Stimulated activated CD4-positive, alpha-beta T cell treated with anti-CD3 and anti-CD28 coated beads, TNF-alpha, amount 100 ng/mL, for 48 hours (primary cell): ENCODE data around the gene RPL36A.

Experiments
- DNase-seq, 3 donors: peaks; one replicate each; pipeline ENCODE4 v3.0.0-alpha.2; 2020; ENCODE audit warnings: low read depth in 3 of 3

RPL36A gene

GRCh38 chrX:101393530-101394305 lies 2.9 kb downstream of the RPL36A start:
- DNase-seq = no peak

DNA sequence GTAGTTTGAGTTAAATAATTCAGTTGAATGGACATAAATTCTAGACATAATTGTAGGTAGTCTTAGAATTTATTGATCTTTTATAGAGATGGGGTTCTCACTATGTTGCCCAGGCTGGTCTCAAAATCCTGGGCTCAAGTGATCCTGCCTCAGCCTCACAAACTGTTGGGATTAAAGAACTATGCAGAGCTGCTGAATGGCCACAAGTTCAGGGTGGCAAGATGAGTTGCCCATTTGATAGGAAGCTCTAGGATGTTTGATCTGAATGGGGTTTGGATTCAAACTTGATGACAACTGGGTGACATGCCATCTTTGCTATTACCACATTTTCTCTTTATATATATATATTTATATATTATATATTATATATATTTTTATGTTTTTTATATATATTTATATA lies 3.6 kb downstream of the RPL36A start:
- no peak for DNase-seq

GRCh38 chrX:101395789-101396188 lies 5.0 kb downstream of the RPL36A start:
- no peak for DNase-seq

DNA sequence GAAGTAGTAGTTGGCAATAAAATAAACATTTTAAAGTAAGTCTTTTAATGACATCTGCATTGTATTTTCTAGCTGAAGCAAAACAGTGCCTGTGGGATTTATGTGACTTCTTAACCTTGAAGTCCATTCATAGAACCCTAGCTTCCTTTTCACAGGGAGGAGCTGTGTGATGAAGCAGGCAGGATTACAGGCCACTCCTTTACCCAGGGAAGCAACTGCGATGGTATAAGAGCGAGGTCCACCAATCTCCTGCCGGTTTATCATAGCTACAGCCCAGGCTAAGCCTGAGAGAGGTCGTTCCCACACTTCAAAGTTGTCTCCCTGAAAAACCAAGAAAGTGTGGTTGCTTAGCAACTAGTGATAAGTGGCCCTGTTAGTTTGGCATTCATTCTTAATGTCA lies 7.0 kb downstream of the RPL36A start:
- DNase-seq = no peak

DNA sequence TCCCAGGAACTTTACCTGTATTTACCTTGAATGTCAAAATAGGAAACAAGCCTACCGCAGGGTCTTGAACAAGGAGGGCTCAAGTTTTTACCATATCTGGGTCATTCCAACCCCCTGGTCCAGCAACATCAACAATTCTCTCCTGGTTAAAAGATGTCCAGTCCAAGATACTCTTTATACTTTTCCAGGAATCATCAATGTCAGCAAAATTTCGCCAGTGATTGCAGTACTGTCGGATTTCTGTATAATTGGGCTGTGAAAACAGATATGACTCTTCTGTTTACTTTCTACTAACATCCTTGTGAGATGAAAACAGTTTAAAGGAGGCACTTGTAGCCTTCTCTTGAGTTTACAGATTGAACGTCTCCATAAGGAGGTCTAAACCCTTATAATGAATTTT lies 7.9 kb downstream of the RPL36A start:
- no peak for DNase-seq

GRCh38 chrX:101399825-101400224 lies 9.0 kb downstream of the RPL36A start:
- no peak for DNase-seq

- DNase-seq = no peak
Measured at GRCh38 chrX:101407167-101407747, 16.4 kb downstream of the RPL36A start.

- DNase-seq = peak; percentile 61 to 79 (median 64)
Measured at GRCh38 chrX:101407748-101408531, 17.1 kb downstream of the RPL36A start, which contains the start of the genes GLA and HNRNPH2. Gene GLA, minus strand, starts transcription at chrX:101407925. Its CDS starts 22 bp downstream, at chrX:101407903. Gene HNRNPH2, plus strand, starts transcription at chrX:101408222. Its CDS starts 3,767 bp downstream, at chrX:101411989.

- no peak for DNase-seq
Measured at GRCh38 chrX:101408532-101408841, 17.7 kb downstream of the RPL36A start.

- DNase-seq = no peak
Measured at GRCh38 chrX:101409043-101409442, 18.2 kb downstream of the RPL36A start.

- no peak for DNase-seq
Measured at GRCh38 chrX:101410461-101410860, 19.6 kb downstream of the RPL36A start.

- DNase-seq = no peak
Measured at GRCh38 chrX:101411984-101412383, 21.2 kb downstream of the RPL36A start.

GRCh38 chrX:101415180-101416145 lies 24.7 kb downstream of the RPL36A start:
- peak in 1 of 3 donors; percentile 32 for DNase-seq

DNA sequence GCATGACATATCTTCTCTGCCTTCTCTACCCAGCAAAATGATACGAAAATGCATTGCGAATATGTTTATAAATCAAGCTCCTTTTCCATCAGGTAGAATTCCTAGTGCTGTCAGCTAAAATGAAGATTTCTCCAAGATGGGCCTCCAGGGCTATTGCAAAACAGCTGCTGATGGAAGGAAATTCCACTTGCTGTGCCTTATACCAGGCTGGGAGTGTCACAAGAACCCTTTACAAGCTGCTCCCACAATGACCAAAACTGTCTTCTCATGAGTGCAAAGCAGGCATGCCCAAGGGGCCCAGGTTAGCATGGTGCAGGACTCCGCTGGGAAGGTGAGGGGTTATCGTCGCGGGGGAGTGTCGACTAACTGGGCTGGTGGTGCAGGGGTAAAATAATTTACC lies 25.9 kb downstream of the RPL36A start:
- no peak for DNase-seq

- DNase-seq = no peak
Measured at GRCh38 chrX:101417190-101417589, 26.4 kb downstream of the RPL36A start.

GRCh38 chrX:101417981-101418841 lies 27.4 kb downstream of the RPL36A start:
- DNase-seq = no peak

- DNase-seq = no peak
Measured at GRCh38 chrX:101419489-101419888, 28.7 kb downstream of the RPL36A start.

GRCh38 chrX:101427954-101428353 lies 37.1 kb downstream of the RPL36A start:
- DNase-seq = no peak

DNA sequence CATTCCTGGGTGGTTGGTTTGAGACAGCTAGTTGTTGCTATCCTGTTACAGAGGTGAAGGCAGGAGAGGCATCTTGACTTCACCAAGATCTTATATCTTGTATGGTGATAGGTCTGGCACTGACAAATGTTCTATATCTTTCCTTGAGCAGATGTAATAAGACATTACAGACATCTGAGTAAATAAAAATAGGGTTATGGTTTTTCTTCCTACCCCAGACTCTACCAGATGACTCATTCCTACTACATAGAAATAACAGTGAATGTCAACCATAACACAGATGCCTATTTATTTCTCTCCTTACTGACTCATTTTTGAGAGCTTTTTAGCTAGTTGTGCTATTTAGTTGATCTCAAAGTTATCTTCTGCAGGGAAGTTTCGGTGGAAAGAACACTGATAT lies 39.1 kb downstream of the RPL36A start:
- no peak for DNase-seq

- DNase-seq = no peak
Measured at GRCh38 chrX:101430457-101431078, 39.8 kb downstream of the RPL36A start.
